ENCODE data around the gene DENND2D. TPM values are rescaled to one million over a fixed set of nuclear protein-coding genes. Genes with fewer than 3 reads are reported as not detected.

The DENND2D gene
- total and polyA plus RNA-seq, 10 of the 15 experiments (the other 5 are each of a cell fraction or from before 2014, with no cell fraction given) = 149 to 375 (median 172) TPM

DNA sequence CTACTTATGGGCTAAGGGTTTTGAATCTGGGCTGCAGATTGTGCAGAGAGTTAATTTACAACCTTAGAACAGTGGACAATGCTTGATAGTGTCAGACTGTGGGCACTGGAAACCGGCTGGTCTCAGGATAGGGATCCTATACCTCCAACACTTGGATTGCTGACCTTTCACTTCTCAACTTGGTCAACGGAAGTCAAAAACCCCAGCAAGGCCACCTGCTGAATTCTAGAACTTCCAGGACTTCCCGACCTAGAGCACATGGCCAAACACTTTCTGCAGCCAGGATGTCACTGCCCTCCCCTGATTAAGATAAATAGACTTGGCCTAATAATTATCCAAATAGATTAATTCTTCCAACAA, 336 bp upstream of the DENND2D start (continued):
- TF ChIP-seq POLR2AphosphoS2 (IDR thresholded peaks at IDR 0.05; ENCODE audit: low read depth, low read length) (no peak; the same call in none of the 2 replicates), POLR2A (IDR thresholded peaks at IDR 0.05; ENCODE audit: low read depth, low read length) (no peak), NR2C1 (IDR thresholded peaks at IDR 0.05) (peak; percentile 44; the same call in 1 of the 2 replicates), RAD21 (IDR thresholded peaks at IDR 0.05; ENCODE audit: insufficient read depth, low read depth, low read length) (no peak), TBL1XR1 (IDR thresholded peaks at IDR 0.05; ENCODE audit: low read depth, low read length) (no peak), KDM1A (IDR thresholded peaks at IDR 0.05; ENCODE audit: borderline replicate concordance) (no peak), TAF1 (IDR thresholded peaks at IDR 0.05; ENCODE audit: borderline replicate concordance, low read depth, low read length) (0 out of 2 replicates have a peak, but pooled peaks have one; percentile 5), RUNX3 (IDR thresholded peaks at IDR 0.05; ENCODE audit: low read length) (no peak)
- TF ChIP-seq, protein P1, sequence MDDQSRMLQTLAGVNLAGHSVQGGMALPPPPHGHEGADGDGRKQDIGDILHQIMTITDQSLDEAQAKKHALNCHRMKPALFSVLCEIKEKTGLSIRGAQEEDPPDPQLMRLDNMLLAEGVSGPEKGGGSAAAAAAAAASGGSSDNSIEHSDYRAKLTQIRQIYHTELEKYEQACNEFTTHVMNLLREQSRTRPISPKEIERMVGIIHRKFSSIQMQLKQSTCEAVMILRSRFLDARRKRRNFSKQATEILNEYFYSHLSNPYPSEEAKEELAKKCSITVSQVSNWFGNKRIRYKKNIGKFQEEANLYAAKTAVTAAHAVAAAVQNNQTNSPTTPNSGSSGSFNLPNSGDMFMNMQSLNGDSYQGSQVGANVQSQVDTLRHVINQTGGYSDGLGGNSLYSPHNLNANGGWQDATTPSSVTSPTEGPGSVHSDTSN (IDR thresholded peaks at IDR 0.05; ENCODE audit: insufficient replicate concordance, low read depth, low read length) = peak; percentile 3
- TF ChIP-seq, protein P2, sequence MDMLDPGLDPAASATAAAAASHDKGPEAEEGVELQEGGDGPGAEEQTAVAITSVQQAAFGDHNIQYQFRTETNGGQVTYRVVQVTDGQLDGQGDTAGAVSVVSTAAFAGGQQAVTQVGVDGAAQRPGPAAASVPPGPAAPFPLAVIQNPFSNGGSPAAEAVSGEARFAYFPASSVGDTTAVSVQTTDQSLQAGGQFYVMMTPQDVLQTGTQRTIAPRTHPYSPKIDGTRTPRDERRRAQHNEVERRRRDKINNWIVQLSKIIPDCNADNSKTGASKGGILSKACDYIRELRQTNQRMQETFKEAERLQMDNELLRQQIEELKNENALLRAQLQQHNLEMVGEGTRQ (IDR thresholded peaks at IDR 0.05; ENCODE audit: borderline replicate concordance, low read depth, low read length) = no peak
- TF ChIP-seq, protein P3, sequence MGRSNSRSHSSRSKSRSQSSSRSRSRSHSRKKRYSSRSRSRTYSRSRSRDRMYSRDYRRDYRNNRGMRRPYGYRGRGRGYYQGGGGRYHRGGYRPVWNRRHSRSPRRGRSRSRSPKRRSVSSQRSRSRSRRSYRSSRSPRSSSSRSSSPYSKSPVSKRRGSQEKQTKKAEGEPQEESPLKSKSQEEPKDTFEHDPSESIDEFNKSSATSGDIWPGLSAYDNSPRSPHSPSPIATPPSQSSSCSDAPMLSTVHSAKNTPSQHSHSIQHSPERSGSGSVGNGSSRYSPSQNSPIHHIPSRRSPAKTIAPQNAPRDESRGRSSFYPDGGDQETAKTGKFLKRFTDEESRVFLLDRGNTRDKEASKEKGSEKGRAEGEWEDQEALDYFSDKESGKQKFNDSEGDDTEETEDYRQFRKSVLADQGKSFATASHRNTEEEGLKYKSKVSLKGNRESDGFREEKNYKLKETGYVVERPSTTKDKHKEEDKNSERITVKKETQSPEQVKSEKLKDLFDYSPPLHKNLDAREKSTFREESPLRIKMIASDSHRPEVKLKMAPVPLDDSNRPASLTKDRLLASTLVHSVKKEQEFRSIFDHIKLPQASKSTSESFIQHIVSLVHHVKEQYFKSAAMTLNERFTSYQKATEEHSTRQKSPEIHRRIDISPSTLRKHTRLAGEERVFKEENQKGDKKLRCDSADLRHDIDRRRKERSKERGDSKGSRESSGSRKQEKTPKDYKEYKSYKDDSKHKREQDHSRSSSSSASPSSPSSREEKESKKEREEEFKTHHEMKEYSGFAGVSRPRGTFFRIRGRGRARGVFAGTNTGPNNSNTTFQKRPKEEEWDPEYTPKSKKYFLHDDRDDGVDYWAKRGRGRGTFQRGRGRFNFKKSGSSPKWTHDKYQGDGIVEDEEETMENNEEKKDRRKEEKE (IDR thresholded peaks at IDR 0.05) = no peak
